Hepatocyte (in vitro differentiated cells): ENCODE data around the gene RPS6KA5. TPM values are rescaled to one million over a fixed set of nuclear protein-coding genes. Genes with fewer than 3 reads are reported as not detected.
A peak's percentile ranks its signal among the peaks of the same experiment; 100 is the strongest.

ENCODE experiments used
- DNase-seq: peaks from one replicate; pipeline ENCODE4 v3.0.0-alpha.2; 2016; ENCODE audit warnings: low spot score
- H2AFZ ChIP-seq: fragments of 200-600 bp; sonication (generic); 2 replicates; pipeline ENCODE4 v1.6.0; 2016; ENCODE audit warnings: antibody characterized with exemption, mild to moderate bottlenecking
- H3K27ac ChIP-seq: fragments of 200-600 bp; sonication (generic); 2 replicates; pipeline ENCODE4 v1.5.1; 2016; ENCODE audit warnings: mild to moderate bottlenecking
- H3K27me3 ChIP-seq: fragments of 200-600 bp; sonication (generic); 2 replicates; pipeline ENCODE4 v1.6.1; 2016
- H3K36me3 ChIP-seq: fragments of 200-600 bp; sonication (generic); replicated peaks from 2 replicates; pipeline ENCODE4 v1.5.1; 2016; ENCODE audit warnings: low read depth; ENCODE audit not compliant: insufficient read depth
- H3K4me1 ChIP-seq: fragments of 200-600 bp; sonication (generic); 2 replicates; pipeline ENCODE4 v1.5.1; 2016; ENCODE audit warnings: mild to moderate bottlenecking, moderate library complexity; ENCODE audit not compliant: insufficient read depth
- H3K4me2 ChIP-seq: fragments of 200-600 bp; sonication (generic); 2 replicates; pipeline ENCODE4 v1.6.0; 2016
- H3K4me3 ChIP-seq: fragments of 200-600 bp; sonication (generic); 2 replicates; pipeline ENCODE4 v1.5.1; 2016; ENCODE audit warnings: mild to moderate bottlenecking
- H3K79me2 ChIP-seq: fragments of 200-600 bp; sonication (generic); 2 replicates; pipeline ENCODE4 v1.6.0; 2017; ENCODE audit warnings: mild to moderate bottlenecking
- H3K9me2 ChIP-seq: fragments of 200-600 bp; sonication (generic); replicated peaks from 2 replicates; pipeline ENCODE4 v1.6.0; 2017; ENCODE audit warnings: mild to moderate bottlenecking; ENCODE audit not compliant: insufficient read depth
- H3K9me3 ChIP-seq: fragments of 200-600 bp; sonication (generic); 2 replicates; pipeline ENCODE4 v1.5.1; 2016; ENCODE audit warnings: low read depth, mild to moderate bottlenecking
- H4K20me1 ChIP-seq: fragments of 200-600 bp; sonication (generic); 2 replicates; pipeline ENCODE4 v1.6.0; 2016; ENCODE audit warnings: mild to moderate bottlenecking; ENCODE audit not compliant: insufficient read depth, poor library complexity, severe bottlenecking
- CTCF ChIP-seq: fragments of 200-600 bp; sonication (generic); IDR thresholded peaks from 2 replicates; pipeline ENCODE4 v1.5.1; 2016; ENCODE audit warnings: antibody characterized with exemption, mild to moderate bottlenecking; ENCODE audit not compliant: poor library complexity
- EZH2 ChIP-seq: fragments of 200-600 bp; sonication (generic); IDR thresholded peaks from 2 replicates; pipeline ENCODE4 v1.6.1; 2016; ENCODE audit warnings: antibody characterized with exemption, mild to moderate bottlenecking, borderline replicate concordance
- EZH2phosphoT487 ChIP-seq: fragments of 200-600 bp; sonication (generic); IDR thresholded peaks from one replicate; pipeline ENCODE4 v1.6.1; 2018; ENCODE audit warnings: antibody characterized with exemption, mild to moderate bottlenecking, low read depth, moderate library complexity; ENCODE audit not compliant: unreplicated experiment, severe bottlenecking
- WGBS: methylation state at CpG from one replicate; pipeline ENCODE4 v1.1.6; 2016; ENCODE audit warnings: low lambda C conversion rate; ENCODE audit errors: missing lambda C conversion rate; 5-methylcytosine and 5-hydroxymethylcytosine counted together
- polyA plus RNA-seq: library from polyadenylated mRNA; unstranded; fragments of >200 nt; fragmentation: Nextera tagmentation; extraction: Ambion mirVana; gene quantifications from 2 replicates; pipeline ENCODE4 v1.2.1, GENCODE V29; 2016
- total RNA-seq: library from RNA; depleted of rRNA; stranded (reverse); fragments of >200 nt; gene quantifications from 2 replicates; pipeline ENCODE4 v1.2.3, GENCODE V29; 2014

RPS6KA5 gene
- total and polyA plus RNA-seq, 2 experiments from 2014 or later, result 4.8 to 6.3 TPM

GRCh38 chr14:91059576-91060350, 678 bp downstream of the RPS6KA5 start:
- H3K4me3 ChIP-seq, result peak overlapping the region; percentile 85
- H3K79me2 ChIP-seq, result peaks cover 27% of the 10 kb centered on the region
- DNase-seq, result peak; percentile 82
- H3K4me1 ChIP-seq, result peaks cover 7% of the 10 kb centered on the region
- H4K20me1 ChIP-seq, result no peaks in the 10 kb centered on the region
- H3K36me3 ChIP-seq, result no peaks in the 10 kb centered on the region
- H2AFZ ChIP-seq, result peak overlapping the region; percentile 88
- H3K27me3 ChIP-seq, result no peaks in the 10 kb centered on the region
- peak overlapping the region; percentile 92 for H3K27ac ChIP-seq
- H3K9me2 ChIP-seq, result no peaks in the 10 kb centered on the region
- H3K9me3 ChIP-seq, result no peaks in the 10 kb centered on the region
- TF ChIP-seq EZH2 (no peak), CTCF (peak; percentile 17)
- peak overlapping the region; percentile 92 for H3K4me2 ChIP-seq
- WGBS, result under 1% methylated on average over 61 of the region's 72 CpGs

GRCh38 chr14:91058042-91058581, 2.3 kb downstream of the RPS6KA5 start:
- Histone ChIP-seq H3K9me2 (no peaks in the 10 kb centered on the region), H4K20me1 (no peaks in the 10 kb centered on the region), H3K9me3 (no peaks in the 10 kb centered on the region), H2AFZ (no peak overlapping the region), H3K4me2 (peak overlapping the region; percentile 92), H3K27ac (no peak overlapping the region), H3K4me3 (no peak overlapping the region), H3K79me2 (peaks cover 39% of the 10 kb centered on the region), H3K4me1 (peaks cover 7% of the 10 kb centered on the region), H3K27me3 (no peaks in the 10 kb centered on the region), H3K36me3 (no peaks in the 10 kb centered on the region)
- no peak for DNase-seq
- TF ChIP-seq CTCF, result no peak
- no peak for TF ChIP-seq EZH2
- TF ChIP-seq EZH2phosphoT487, result no peak
- 69% methylated on average over 6 of the region's 6 CpGs for WGBS

- Histone ChIP-seq H2AFZ (no peak overlapping the region), H3K27me3 (no peaks in the 10 kb centered on the region), H3K4me3 (no peak overlapping the region), H3K36me3 (no peaks in the 10 kb centered on the region), H3K79me2 (peaks cover 44% of the 10 kb centered on the region), H3K27ac (no peak overlapping the region), H3K9me2 (no peaks in the 10 kb centered on the region), H3K4me2 (no peak overlapping the region), H3K9me3 (no peaks in the 10 kb centered on the region), H4K20me1 (no peaks in the 10 kb centered on the region), H3K4me1 (no peaks in the 10 kb centered on the region)
- no peak for DNase-seq
- 96% methylated on average over 3 of the region's 3 CpGs for WGBS
- TF ChIP-seq EZH2, result no peak
- TF ChIP-seq EZH2phosphoT487, result no peak
- no peak for TF ChIP-seq CTCF
Measured at GRCh38 chr14:91056361-91056760, 4.1 kb downstream of the RPS6KA5 start.
